Mesodermal cell (in vitro differentiated cells): ENCODE measurements around the gene KLHL20.
A peak's percentile ranks its signal among the peaks of the same experiment; 100 is the strongest.
"Not testable (repeated sequence)": the region's sequence is repeated elsewhere in the genome, so short reads cannot be mapped to it uniquely, and the experiment has no call there.

Experiments used
- H3K27ac ChIP-seq: 2 replicates; pipeline ENCODE4 v1.7.0; 2013; ENCODE audit warnings: mild to moderate bottlenecking, low read depth, low read length, moderate library complexity; ENCODE audit not compliant: severe bottlenecking
- H3K36me3 ChIP-seq: 2 replicates; pipeline ENCODE4 v1.7.1; 2013; ENCODE audit warnings: mild to moderate bottlenecking, low read length, moderate library complexity; ENCODE audit not compliant: control insufficient read depth, insufficient read depth
- H3K4me1 ChIP-seq: one replicate; pipeline ENCODE4 v1.7.1; 2013; ENCODE audit warnings: mild to moderate bottlenecking, low read length; ENCODE audit not compliant: insufficient read depth, control insufficient read depth, poor library complexity, severe bottlenecking
- H3K4me3 ChIP-seq: 2 replicates; pipeline ENCODE4 v1.7.0; 2013; ENCODE audit warnings: low read length, control low read depth, mild to moderate bottlenecking; ENCODE audit not compliant: insufficient read depth, poor library complexity, severe bottlenecking; ENCODE audit errors: extremely low read depth
- H3K9me3 ChIP-seq: 2 replicates; pipeline ENCODE4 v1.7.1; 2013; ENCODE audit warnings: mild to moderate bottlenecking, low read length, moderate library complexity; ENCODE audit not compliant: control insufficient read depth
- WGBS, 2 experiments: methylation state at CpG; one replicate each; pipeline ENCODE4 v1.1.5; 2013; ENCODE audit warnings: missing lambda C conversion rate in 2 of 2; ENCODE audit not compliant: insufficient coverage in 2 of 2; 5-methylcytosine and 5-hydroxymethylcytosine counted together

Gene KLHL20

GRCh38 chr1:173702736-173703135 lies 12.0 kb upstream of the KLHL20 start:
- Histone ChIP-seq H3K27ac (no peak overlapping the region), H3K36me3 (no peaks in the 10 kb centered on the region), H3K9me3 (no peaks in the 10 kb centered on the region), H3K4me3 (no peak overlapping the region), H3K4me1 (no peaks in the 10 kb centered on the region)
- no CpG with 5 or more reads among the region's 1 CpG for WGBS, 2 experiments

GRCh38 chr1:173705117-173705516 lies 9.7 kb upstream of the KLHL20 start:
- no peak overlapping the region for H3K4me3 ChIP-seq
- WGBS, 2 experiments: 80% methylated on average over 1 of the region's 5 CpGs; no CpG with 5 or more reads in 1 of the 2 experiments

GRCh38 chr1:173708787-173709186 lies 6.0 kb upstream of the KLHL20 start:
- WGBS, 2 experiments: 72 to 85% methylated on average over 2 of the region's 2 CpGs
- Histone ChIP-seq H3K36me3 (no peaks in the 10 kb centered on the region), H3K4me1 (no peaks in the 10 kb centered on the region), H3K9me3 (no peaks in the 10 kb centered on the region), H3K4me3 (no peak overlapping the region), H3K27ac (no peak overlapping the region)

More at GRCh38 chr1:173705117-173705516, 9.7 kb upstream of the KLHL20 start:
- H3K9me3 ChIP-seq: no peaks in the 10 kb centered on the region
- no peaks in the 10 kb centered on the region for H3K36me3 ChIP-seq
- no peak overlapping the region for H3K27ac ChIP-seq
- no peaks in the 10 kb centered on the region for H3K4me1 ChIP-seq

GRCh38 chr1:173714441-173714758 lies 381 bp upstream of the KLHL20 start:
- H3K9me3 ChIP-seq: no peaks in the 10 kb centered on the region
- WGBS, 2 experiments: 0 to 67% methylated on average over 1 to 3 of the region's 3 CpGs
- peaks cover 8% of the 10 kb centered on the region for H3K36me3 ChIP-seq
- H3K27ac ChIP-seq: peak overlapping the region; percentile 77
- H3K4me1 ChIP-seq: no peaks in the 10 kb centered on the region
- H3K4me3 ChIP-seq: peak overlapping the region; percentile 69

DNA sequence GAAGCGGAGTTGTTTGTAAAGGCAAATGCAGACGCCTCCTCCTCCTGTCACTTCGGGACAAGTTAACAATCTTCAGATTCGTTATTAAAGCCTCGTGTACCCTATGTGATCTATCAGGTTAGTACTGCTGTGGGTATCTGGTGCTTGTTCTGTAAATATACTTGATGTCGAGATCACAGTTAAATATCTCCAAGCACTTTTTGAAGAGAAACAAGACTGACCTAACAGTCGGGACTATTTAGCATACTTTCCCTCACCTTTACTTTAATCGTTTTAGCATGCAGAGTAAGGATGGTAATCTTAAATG lies 710 bp downstream of the KLHL20 start:
- H3K9me3 ChIP-seq: no peaks in the 10 kb centered on the region
- H3K4me3 ChIP-seq: peak overlapping the region; percentile 69
- H3K4me1 ChIP-seq: no peaks in the 10 kb centered on the region
- 0% methylated on average over 2 to 4 of the region's 8 CpGs for WGBS, 2 experiments
- H3K36me3 ChIP-seq: peaks cover 13% of the 10 kb centered on the region
- H3K27ac ChIP-seq: peak overlapping the region; percentile 77

GRCh38 chr1:173717238-173717637 lies 2.5 kb downstream of the KLHL20 start:
- WGBS, 2 experiments: 100% methylated on average over 2 of the region's 2 CpGs; no CpG with 5 or more reads in 1 of the 2 experiments
- H3K4me3 ChIP-seq: no peak overlapping the region
- peaks cover 13% of the 10 kb centered on the region for H3K36me3 ChIP-seq
- H3K4me1 ChIP-seq: no peaks in the 10 kb centered on the region
- no peaks in the 10 kb centered on the region for H3K9me3 ChIP-seq
- H3K27ac ChIP-seq: no peak overlapping the region

DNA sequence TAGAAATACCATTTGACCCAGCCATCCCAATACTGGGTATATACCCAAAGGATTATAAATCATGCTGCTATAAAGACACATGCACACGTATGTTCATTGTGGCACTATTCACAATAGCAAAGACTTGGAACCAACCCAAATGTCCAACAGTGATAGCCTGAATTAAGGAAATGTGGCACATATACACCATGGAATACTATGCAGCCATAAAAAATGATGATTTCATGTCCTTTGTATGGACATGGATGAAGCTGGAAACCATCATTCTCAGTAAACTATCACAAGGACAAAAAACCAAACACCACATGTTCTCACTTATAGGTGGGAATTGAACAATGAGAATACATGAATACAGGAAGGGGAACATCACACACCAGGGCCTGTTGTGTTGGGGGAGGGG lies 16.6 kb downstream of the KLHL20 start:
- not testable (repeated sequence) for H3K4me1 ChIP-seq, H3K9me3 ChIP-seq, H3K4me3 ChIP-seq, H3K27ac ChIP-seq
- H3K36me3 ChIP-seq: peaks cover 29% of the 10 kb centered on the region
- no CpG with 5 or more reads among the region's 1 CpG for WGBS, 2 experiments

DNA sequence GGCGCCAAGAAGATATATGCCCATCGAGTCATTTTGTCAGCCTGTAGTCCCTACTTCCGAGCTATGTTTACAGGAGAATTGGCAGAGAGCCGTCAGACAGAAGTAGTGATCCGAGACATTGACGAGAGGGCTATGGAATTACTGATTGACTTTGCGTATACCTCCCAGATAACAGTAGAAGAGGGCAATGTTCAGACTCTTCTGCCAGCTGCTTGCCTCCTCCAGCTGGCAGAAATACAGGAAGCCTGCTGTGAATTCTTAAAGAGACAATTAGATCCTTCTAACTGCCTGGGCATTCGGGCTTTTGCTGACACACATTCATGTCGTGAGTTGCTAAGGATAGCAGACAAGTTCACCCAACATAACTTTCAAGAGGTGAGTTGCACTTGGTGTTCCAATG lies 19.1 kb downstream of the KLHL20 start:
- Histone ChIP-seq H3K4me1 (no peaks in the 10 kb centered on the region), H3K27ac (no peak overlapping the region), H3K36me3 (peaks cover 25% of the 10 kb centered on the region), H3K9me3 (no peaks in the 10 kb centered on the region), H3K4me3 (no peak overlapping the region)
- WGBS, 2 experiments: 91 to 93% methylated on average over 9 of the region's 9 CpGs

DNA sequence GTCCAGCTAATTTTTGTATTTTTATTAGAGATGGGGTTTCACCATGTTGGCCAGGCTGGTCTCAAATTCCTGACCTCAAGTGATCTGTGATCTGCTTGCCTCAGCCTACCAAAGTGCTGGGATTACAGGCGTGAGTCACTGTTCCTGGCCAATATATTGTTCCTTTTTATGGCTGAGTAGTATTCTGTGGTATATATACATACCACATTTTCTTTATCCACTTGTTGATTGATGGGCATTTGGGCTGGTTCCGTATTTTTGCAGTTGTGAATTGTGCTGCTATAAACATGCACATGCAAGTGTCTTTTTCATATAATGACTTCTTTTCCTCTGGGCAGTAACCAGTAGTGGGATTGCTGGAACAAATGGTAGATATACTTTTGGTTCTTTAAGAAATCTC lies 21.3 kb downstream of the KLHL20 start:
- peaks cover 26% of the 10 kb centered on the region for H3K36me3 ChIP-seq
- not testable (repeated sequence) for H3K4me3 ChIP-seq, H3K9me3 ChIP-seq, H3K4me1 ChIP-seq, H3K27ac ChIP-seq
- WGBS, 2 experiments: no CpG with 5 or more reads among the region's 2 CpGs

- H3K9me3 ChIP-seq: no peaks in the 10 kb centered on the region
- H3K4me3 ChIP-seq: no peak overlapping the region
- peaks cover 14% of the 10 kb centered on the region for H3K36me3 ChIP-seq
- WGBS, 2 experiments: 100% methylated on average over 1 of the region's 10 CpGs; no CpG with 5 or more reads in 1 of the 2 experiments
- no peak overlapping the region for H3K27ac ChIP-seq
- no peaks in the 10 kb centered on the region for H3K4me1 ChIP-seq
These were observed 27.6 kb downstream of the KLHL20 start for GRCh38 chr1:173742203-173742886.

- peaks cover 14% of the 10 kb centered on the region for H3K36me3 ChIP-seq
- no peak overlapping the region for H3K4me3 ChIP-seq
- WGBS, 2 experiments: no CpG with 5 or more reads among the region's 2 CpGs
- no peaks in the 10 kb centered on the region for H3K4me1 ChIP-seq
- H3K27ac ChIP-seq: no peak overlapping the region
- no peaks in the 10 kb centered on the region for H3K9me3 ChIP-seq
These were observed 29.9 kb downstream of the KLHL20 start for GRCh38 chr1:173744651-173745050.
